ENCODE measurements around the gene NPHP1.

- TF ChIP-seq POLR2A (IDR thresholded peaks at IDR 0.05), result no peak
- TF ChIP-seq, protein P1, sequence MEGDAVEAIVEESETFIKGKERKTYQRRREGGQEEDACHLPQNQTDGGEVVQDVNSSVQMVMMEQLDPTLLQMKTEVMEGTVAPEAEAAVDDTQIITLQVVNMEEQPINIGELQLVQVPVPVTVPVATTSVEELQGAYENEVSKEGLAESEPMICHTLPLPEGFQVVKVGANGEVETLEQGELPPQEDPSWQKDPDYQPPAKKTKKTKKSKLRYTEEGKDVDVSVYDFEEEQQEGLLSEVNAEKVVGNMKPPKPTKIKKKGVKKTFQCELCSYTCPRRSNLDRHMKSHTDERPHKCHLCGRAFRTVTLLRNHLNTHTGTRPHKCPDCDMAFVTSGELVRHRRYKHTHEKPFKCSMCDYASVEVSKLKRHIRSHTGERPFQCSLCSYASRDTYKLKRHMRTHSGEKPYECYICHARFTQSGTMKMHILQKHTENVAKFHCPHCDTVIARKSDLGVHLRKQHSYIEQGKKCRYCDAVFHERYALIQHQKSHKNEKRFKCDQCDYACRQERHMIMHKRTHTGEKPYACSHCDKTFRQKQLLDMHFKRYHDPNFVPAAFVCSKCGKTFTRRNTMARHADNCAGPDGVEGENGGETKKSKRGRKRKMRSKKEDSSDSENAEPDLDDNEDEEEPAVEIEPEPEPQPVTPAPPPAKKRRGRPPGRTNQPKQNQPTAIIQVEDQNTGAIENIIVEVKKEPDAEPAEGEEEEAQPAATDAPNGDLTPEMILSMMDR (IDR thresholded peaks at IDR 0.05), result no peak
Measured at GRCh38 chr2:110167326-110168000, 37.4 kb downstream of the NPHP1 start.

Data from prostate gland (tissue), 2 donors.